HepG2 (cell line): Measurements from ENCODE around the gene NPIPB6. TPM values are rescaled to one million over a fixed set of nuclear protein-coding genes. Genes with fewer than 3 reads are reported as not detected.
A peak's percentile ranks its signal among the peaks of the same experiment; 100 is the strongest.
"Not testable (repeated sequence)": the region's sequence is repeated elsewhere in the genome, so short reads cannot be mapped to it uniquely, and the experiment has no call there.

Source experiments
- ATAC-seq: fragments of 200-7000 bp; cut with Tn5 transposase; 3 replicates; pipeline ENCODE4 v1.9.1; 2020; ENCODE audit warnings: mild to moderate bottlenecking, moderate library complexity
- BruUV-seq: library from RNA; stranded (reverse); fragments of 400-500 nt; replicated peaks from 2 replicates; lab custom pipeline; 2021; lab: Mats Ljungman, UMichigan
- CTCF ChIA-PET: fragments of 300-600 bp; formaldehyde crosslinking; extraction: SDS; loops from one replicate; lab custom pipeline; 2021; ENCODE audit warnings: low total read pairs, inconsistent platforms, low intra/inter-chr PET ratio; lab: Yijun Ruan, JAX
- POLR2A ChIA-PET: fragments of 350-600 bp; sonication (Branson Sonifier 250); formaldehyde crosslinking; loops from one replicate; lab custom pipeline; 2020; ENCODE audit warnings: antibody characterized with exemption, inconsistent platforms; lab: Yijun Ruan, JAX
- DNase-seq: peaks from one replicate; pipeline ENCODE4 v3.0.0-alpha.2; 2015; ENCODE audit warnings: low spot score
- FAIRE-seq: peaks from 3 replicates; lab custom pipeline; 2011; peaks lifted over from hg19 to GRCh38; lab: Jason Lieb, UNC
- H2AFZ ChIP-seq: one replicate; pipeline ENCODE4 v1.6.1; 2011; ENCODE audit warnings: low read length, inconsistent platforms
- H3K27ac ChIP-seq: fragments of 300-600 bp; 3 replicates; pipeline ENCODE4 v1.8.0; 2011; ENCODE audit warnings: mixed run types, mild to moderate bottlenecking, mixed read lengths, low read length, inconsistent platforms; ENCODE audit not compliant: insufficient read depth; ENCODE audit errors: extremely low read length
- H3K27me3 ChIP-seq, 2 experiments: fragments of 200-600 bp in 1 of 2; 2 replicates in 1 of 2; 3 replicates in 1 of 2; pipeline versions ENCODE4 v1.6.0 to v1.8.0; 2011; ENCODE audit warnings: low read length in 2 of 2, mild to moderate bottlenecking in 2 of 2, moderate library complexity in 2 of 2, inconsistent platforms in 1 of 2; ENCODE audit not compliant: insufficient read depth in 2 of 2, control insufficient read depth in 1 of 2
- H3K36me3 ChIP-seq, 2 experiments: fragments of 200-600 bp in 1 of 2; replicated peaks in 1 of 2; 2 replicates in 1 of 2; 3 replicates in 1 of 2; pipeline versions ENCODE4 v1.5.1 to v1.8.0; 2011; ENCODE audit warnings: low read length in 2 of 2, inconsistent platforms in 1 of 2; ENCODE audit not compliant: insufficient read depth in 2 of 2, control insufficient read depth in 1 of 2
- H3K4me1 ChIP-seq: 2 replicates; pipeline ENCODE4 v1.5.1; 2012; ENCODE audit warnings: low read length, inconsistent platforms; ENCODE audit not compliant: insufficient read depth
- H3K4me2 ChIP-seq: 2 replicates; pipeline ENCODE4 v1.6.0; 2011; ENCODE audit warnings: low read depth, low read length, inconsistent platforms
- H3K4me3 ChIP-seq, 3 experiments: fragments of 200-600 bp in 1 of 3; sonication (generic), shearing (Covaris generic) in 1 of 3; replicated peaks in 1 of 3; 2 replicates each; pipeline ENCODE4 v1.5.1; 2011 to 2016; ENCODE audit warnings: low read length in 3 of 3, inconsistent platforms in 2 of 3, low read depth in 2 of 3, mild to moderate bottlenecking in 2 of 3, control low read depth in 1 of 3, mixed read lengths in 1 of 3; ENCODE audit not compliant: insufficient read depth in 1 of 3
- H3K79me2 ChIP-seq: one replicate; pipeline ENCODE4 v1.6.1; 2011; ENCODE audit warnings: low read length, inconsistent platforms; ENCODE audit not compliant: insufficient read depth
- H3K9ac ChIP-seq: 2 replicates; pipeline ENCODE4 v1.6.0; 2011; ENCODE audit warnings: mild to moderate bottlenecking, low read depth, low read length, inconsistent platforms; ENCODE audit not compliant: insufficient read depth
- H3K9me3 ChIP-seq: 2 replicates; pipeline ENCODE4 v1.5.1; 2012; ENCODE audit warnings: mild to moderate bottlenecking, low read length
- H4K20me1 ChIP-seq: 2 replicates; pipeline ENCODE4 v1.6.0; 2011; ENCODE audit warnings: inconsistent platforms, mild to moderate bottlenecking, low read length, moderate library complexity; ENCODE audit not compliant: insufficient read depth
- KDM2A ChIP-seq: sonication (generic); formaldehyde crosslinking; IDR thresholded peaks from 2 replicates; pipeline ENCODE4 v1.4.0; 2020; ENCODE audit warnings: low read depth, missing genetic modification reagents, borderline replicate concordance
- WGBS: methylation state at CpG from one replicate; pipeline ENCODE4 v1.1.6; 2017; ENCODE audit warnings: low lambda C conversion rate; 5-methylcytosine and 5-hydroxymethylcytosine counted together
- in situ Hi-C: cut with HindIII; loops from 2 replicates; pipeline ENCODE4 v1.10.0; 2017; ENCODE audit warnings: low pct_unique_long_range_greater_than_20kb; ENCODE audit not compliant: extremely low pct_ligation_motif_present
- intact Hi-C: fragments of 100-400 bp; cut with micrococcal nuclease; formaldehyde crosslinking; loops from one replicate; pipeline ENCODE4 v1.10.0; 2022; ENCODE audit not compliant: unreplicated experiment
- polyA plus RNA-seq, 8 experiments: library from polyadenylated mRNA; depleted of rRNA in 3 of 8; stranded (reverse) in 7 of 8; unstranded in 1 of 8; fragments of >200 nt; fragmentation: Illumina TruSeq in 4 of 8; extraction: Trizol in 4 of 8; gene quantifications; 2 replicates each; pipeline versions ENCODE4 v1.2.1 to v1.2.3, GENCODE V29; 2011 to 2016; ENCODE audit warnings: low read depth in 4 of 8, missing spikeins in 1 of 8, mixed read lengths in 1 of 8; ENCODE audit not compliant: insufficient read depth in 1 of 8
- total RNA-seq, 5 experiments: library from RNA; depleted of rRNA; stranded (reverse); fragments of >200 nt; fragmentation: Illumina TruSeq; extraction: Trizol; gene quantifications; 2 replicates each; pipeline ENCODE4 v1.2.3, GENCODE V29; 2016; ENCODE audit warnings: low read depth in 1 of 5

NPIPB6 gene
- total and polyA plus RNA-seq, 2 of the 13 experiments (the other 11 are each of a cell fraction or from before 2014, with no cell fraction given) = 0.25 TPM; not detected in 1

GRCh38 chr16:28374281-28374680 lies 11.0 kb upstream of the NPIPB6 start:
- intact Hi-C loops, H3K79me2 ChIP-seq, CTCF ChIA-PET, H3K4me1 ChIP-seq, POLR2A ChIA-PET, H2AFZ ChIP-seq, in situ Hi-C loops, H3K9me3 ChIP-seq, H3K4me2 ChIP-seq, H3K36me3 ChIP-seq, H3K4me3 ChIP-seq, H3K27ac ChIP-seq, H3K27me3 ChIP-seq, DNase-seq, H4K20me1 ChIP-seq, H3K9ac ChIP-seq, FAIRE-seq: not testable (repeated sequence)
- WGBS = no CpG with 5 or more reads among the region's 25 CpGs
- ATAC-seq = peak; percentile 28
- BruUV-seq = TSS peak; percentile 8
- peak; percentile 71; the same call in 1 of the 2 replicates for TF ChIP-seq KDM2A (CRISPR knock-in tag)

DNA sequence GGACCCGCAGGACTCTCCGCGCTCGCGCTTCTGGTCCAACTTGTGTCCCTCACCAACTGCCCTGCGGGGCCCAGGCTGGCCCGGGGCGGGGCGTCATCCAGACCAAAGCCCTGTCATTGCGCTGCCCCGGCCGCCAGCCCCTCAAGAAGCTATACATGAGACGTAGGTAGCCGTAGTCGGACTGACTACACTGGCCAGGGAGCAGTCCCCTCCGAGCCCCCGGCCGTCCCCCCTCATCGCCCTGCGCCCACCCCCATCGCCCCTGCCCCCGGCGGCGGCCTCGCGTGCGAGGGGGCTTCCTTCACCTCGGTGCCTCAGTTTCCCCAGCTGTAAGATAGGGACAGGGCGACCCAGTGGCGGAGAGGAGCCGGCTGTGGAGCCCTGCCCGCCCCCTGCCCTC lies 4.6 kb upstream of the NPIPB6 start:
- H3K9me3 ChIP-seq, H3K4me3 ChIP-seq, H3K4me2 ChIP-seq, H3K27ac ChIP-seq, FAIRE-seq, intact Hi-C loops, DNase-seq, H3K36me3 ChIP-seq, ATAC-seq, H3K79me2 ChIP-seq, in situ Hi-C loops, H2AFZ ChIP-seq, POLR2A ChIA-PET, H4K20me1 ChIP-seq, H3K27me3 ChIP-seq, BruUV-seq, H3K4me1 ChIP-seq, H3K9ac ChIP-seq, CTCF ChIA-PET: not testable (repeated sequence)
- 92% methylated on average over 25 of the region's 32 CpGs for WGBS
